ENCODE measurements around the gene HLA-DQB1. TPM values are rescaled to one million over a fixed set of nuclear protein-coding genes. Genes with fewer than 3 reads are reported as not detected.

HLA-DQB1 gene
- total RNA-seq, 4 donors from 2014 or later, result 0.71 to 5.8 (median 4.8) TPM; not detected in 1

DNA sequence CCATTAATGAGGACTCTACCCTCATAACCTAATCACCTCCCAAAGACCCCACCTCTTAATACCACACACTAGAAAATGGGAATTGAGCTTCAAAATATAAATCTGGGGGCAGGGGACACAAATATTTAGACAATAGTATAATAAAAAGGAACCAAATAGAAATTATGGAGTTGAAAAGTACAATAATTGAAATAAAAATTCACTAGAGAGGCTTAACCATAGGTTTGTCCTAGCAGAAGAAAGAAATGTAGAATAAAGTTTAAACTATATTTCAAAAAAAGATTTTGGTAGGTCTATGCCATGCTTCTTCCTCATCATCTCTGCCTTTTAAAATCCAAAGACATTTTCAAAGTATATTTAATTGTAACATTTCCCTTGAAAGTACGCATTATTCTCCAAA is 48.7 kb downstream of the HLA-DQB1 start:
- no peak for DNase-seq (ENCODE audit: extremely low spot score)
- no peaks in the 10 kb centered on the region for H3K27me3 ChIP-seq
- H3K4me1 ChIP-seq, result no peaks in the 10 kb centered on the region
- TF ChIP-seq POLR2AphosphoS5 (IDR thresholded peaks at IDR 0.05) (no peak), EP300 (IDR thresholded peaks at IDR 0.05) (no peak), POLR2A (IDR thresholded peaks at IDR 0.05; ENCODE audit: low read depth) (no peak)
- TF ChIP-seq, protein P1, sequence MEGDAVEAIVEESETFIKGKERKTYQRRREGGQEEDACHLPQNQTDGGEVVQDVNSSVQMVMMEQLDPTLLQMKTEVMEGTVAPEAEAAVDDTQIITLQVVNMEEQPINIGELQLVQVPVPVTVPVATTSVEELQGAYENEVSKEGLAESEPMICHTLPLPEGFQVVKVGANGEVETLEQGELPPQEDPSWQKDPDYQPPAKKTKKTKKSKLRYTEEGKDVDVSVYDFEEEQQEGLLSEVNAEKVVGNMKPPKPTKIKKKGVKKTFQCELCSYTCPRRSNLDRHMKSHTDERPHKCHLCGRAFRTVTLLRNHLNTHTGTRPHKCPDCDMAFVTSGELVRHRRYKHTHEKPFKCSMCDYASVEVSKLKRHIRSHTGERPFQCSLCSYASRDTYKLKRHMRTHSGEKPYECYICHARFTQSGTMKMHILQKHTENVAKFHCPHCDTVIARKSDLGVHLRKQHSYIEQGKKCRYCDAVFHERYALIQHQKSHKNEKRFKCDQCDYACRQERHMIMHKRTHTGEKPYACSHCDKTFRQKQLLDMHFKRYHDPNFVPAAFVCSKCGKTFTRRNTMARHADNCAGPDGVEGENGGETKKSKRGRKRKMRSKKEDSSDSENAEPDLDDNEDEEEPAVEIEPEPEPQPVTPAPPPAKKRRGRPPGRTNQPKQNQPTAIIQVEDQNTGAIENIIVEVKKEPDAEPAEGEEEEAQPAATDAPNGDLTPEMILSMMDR (IDR thresholded peaks at IDR 0.05), result no peak
- 91% methylated on average over 1 of the region's 1 CpG for WGBS
- H3K27ac ChIP-seq (replicated peaks in 1 of 4), result no peak overlapping the region
- H3K4me3 ChIP-seq, result no peak overlapping the region
- H3K9me3 ChIP-seq, result peaks cover 0 to 8% (median 0%) of the 10 kb centered on the region in 4 donors
- H3K36me3 ChIP-seq, result no peaks in the 10 kb centered on the region
- intact Hi-C loops (cut with DNase I), result no loop called here

DNA sequence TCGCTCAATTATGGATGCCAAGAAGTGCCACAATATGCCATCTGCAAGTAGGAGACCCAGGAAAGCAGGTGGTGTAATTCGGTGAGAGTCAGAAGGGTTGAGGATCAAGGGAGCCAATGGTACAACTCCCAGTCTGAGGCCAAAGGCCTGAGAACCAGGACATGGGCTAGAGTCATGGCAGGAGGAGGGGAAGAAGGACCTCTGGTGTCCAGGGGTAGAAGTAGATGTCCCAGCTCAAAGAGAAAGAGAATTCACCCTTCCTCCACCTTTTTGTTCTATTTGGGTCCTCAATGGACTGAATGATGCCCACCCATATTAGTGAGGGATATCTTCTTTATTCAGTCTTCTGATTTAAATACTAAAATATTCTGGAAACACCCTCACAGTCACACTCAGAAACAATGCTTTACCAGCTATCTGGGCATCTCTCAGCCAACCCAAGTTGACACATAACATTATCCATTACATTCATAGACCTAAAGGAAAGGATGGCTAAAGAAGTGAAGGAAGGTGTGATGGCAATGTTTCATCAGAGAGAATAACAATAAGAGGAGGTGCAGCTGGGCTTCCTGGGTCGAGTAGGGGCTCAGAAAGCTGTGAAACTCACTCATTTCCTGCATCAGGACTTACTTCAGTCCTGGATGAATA is 50.4 kb downstream of the HLA-DQB1 start:
- Histone ChIP-seq H3K4me3 (no peak overlapping the region), H3K27me3 (no peaks in the 10 kb centered on the region), H3K4me1 (no peaks in the 10 kb centered on the region), H3K27ac (replicated peaks in 1 of 4) (no peak overlapping the region), H3K36me3 (no peaks in the 10 kb centered on the region), H3K9me3 (peaks cover 0 to 8% (median 0%) of the 10 kb centered on the region in 4 donors)
- 45% methylated on average over 3 of the region's 3 CpGs for WGBS
- TF ChIP-seq POLR2AphosphoS5 (IDR thresholded peaks at IDR 0.05) (no peak), EP300 (IDR thresholded peaks at IDR 0.05) (no peak), POLR2A (IDR thresholded peaks at IDR 0.05; ENCODE audit: low read depth) (no peak)
- TF ChIP-seq, protein P1 (IDR thresholded peaks at IDR 0.05), result no peak
- intact Hi-C loops (cut with DNase I), result no loop called here
- no peak for DNase-seq (ENCODE audit: extremely low spot score)

- Histone ChIP-seq H3K9me3 (peaks cover 0 to 8% (median 0%) of the 10 kb centered on the region in 4 donors), H3K27me3 (no peaks in the 10 kb centered on the region), H3K4me1 (no peaks in the 10 kb centered on the region), H3K27ac (replicated peaks in 1 of 4) (no peak overlapping the region), H3K36me3 (no peaks in the 10 kb centered on the region), H3K4me3 (no peak overlapping the region)
- 71% methylated on average over 1 of the region's 1 CpG for WGBS
- no peak for TF ChIP-seq EP300 (IDR thresholded peaks at IDR 0.05)
- TF ChIP-seq POLR2A (IDR thresholded peaks at IDR 0.05; ENCODE audit: low read depth), result no peak
- TF ChIP-seq, protein P1 (IDR thresholded peaks at IDR 0.05), result no peak
- TF ChIP-seq POLR2AphosphoS5 (IDR thresholded peaks at IDR 0.05), result no peak
- no peak for DNase-seq (ENCODE audit: extremely low spot score)
- intact Hi-C loops (cut with DNase I), result no loop called here
Observed at GRCh38 chr6:32614366-32615081, 51.9 kb downstream of the HLA-DQB1 start.

DNA sequence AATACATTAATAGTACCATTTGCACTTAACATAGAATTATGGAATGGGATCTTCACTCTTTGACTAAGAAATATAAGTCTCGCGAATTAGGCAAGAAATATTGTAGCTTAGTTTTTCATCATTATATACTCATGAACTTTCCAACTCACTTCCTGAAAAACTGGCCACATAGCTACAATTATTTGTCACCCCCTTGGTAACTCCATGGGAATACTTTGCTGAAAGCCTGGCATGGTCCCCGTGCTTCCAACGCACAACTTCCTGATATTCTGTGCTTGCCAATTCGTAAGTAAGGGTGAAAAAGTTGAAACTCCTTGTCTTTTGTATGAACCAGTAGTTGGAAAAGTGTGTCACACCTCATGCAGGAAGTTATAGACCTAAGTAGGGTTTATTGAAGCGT is 53.0 kb downstream of the HLA-DQB1 start:
- H3K27me3 ChIP-seq, result no peaks in the 10 kb centered on the region
- WGBS, result 51% methylated on average over 6 of the region's 6 CpGs
- no peak overlapping the region for H3K27ac ChIP-seq (replicated peaks in 1 of 4)
- H3K4me1 ChIP-seq, result no peaks in the 10 kb centered on the region
- TF ChIP-seq, protein P1 (IDR thresholded peaks at IDR 0.05), result no peak
- TF ChIP-seq POLR2AphosphoS5 (IDR thresholded peaks at IDR 0.05) (peak in 1 of 2 donors; percentile 15), POLR2A (IDR thresholded peaks at IDR 0.05; ENCODE audit: low read depth) (no peak), EP300 (IDR thresholded peaks at IDR 0.05) (no peak)
- peaks cover 0 to 8% (median 0%) of the 10 kb centered on the region in 4 donors for H3K9me3 ChIP-seq
- H3K36me3 ChIP-seq, result no peaks in the 10 kb centered on the region
- no peak overlapping the region for H3K4me3 ChIP-seq
- DNase-seq (ENCODE audit: extremely low spot score), result no peak
- intact Hi-C loops (cut with DNase I), result no loop called here

Measured in esophagus muscularis mucosa (tissue), 4 donors.